H9 (cell line): Measurements from ENCODE around the gene MGST2. TPM values are rescaled to one million over a fixed set of nuclear protein-coding genes. Genes with fewer than 3 reads are reported as not detected.

Experiments used
- DNase-seq: peaks from one replicate; pipeline ENCODE4 v3.0.0-alpha.2; 2017
- H2AFZ ChIP-seq: one replicate; pipeline ENCODE4 v1.6.1; 2013; ENCODE audit warnings: mild to moderate bottlenecking, low read length, control low read depth, moderate library complexity
- H2AK5ac ChIP-seq: 2 replicates; pipeline ENCODE4 v1.6.1; 2013; ENCODE audit warnings: low read length, control low read depth, mixed read lengths; ENCODE audit not compliant: insufficient read length
- H2BK120ac ChIP-seq: one replicate; pipeline ENCODE4 v1.6.1; 2013; ENCODE audit warnings: low read depth, mild to moderate bottlenecking, low read length, control low read depth, inconsistent platforms; ENCODE audit not compliant: poor library complexity, severe bottlenecking
- H2BK12ac ChIP-seq: 2 replicates; pipeline ENCODE4 v1.6.1; 2013; ENCODE audit warnings: low read length, control low read depth, mixed read lengths, low read depth; ENCODE audit not compliant: insufficient read length
- H2BK15ac ChIP-seq: 2 replicates; pipeline ENCODE4 v1.6.1; 2013; ENCODE audit warnings: low read depth, low read length, control low read depth
- H2BK20ac ChIP-seq: one replicate; pipeline ENCODE4 v1.6.1; 2013; ENCODE audit warnings: low read depth, mild to moderate bottlenecking, low read length, control low read depth, inconsistent platforms; ENCODE audit not compliant: poor library complexity, severe bottlenecking
- H2BK5ac ChIP-seq: 2 replicates; pipeline ENCODE4 v1.6.1; 2013; ENCODE audit warnings: low read length, control low read depth, mixed read lengths; ENCODE audit not compliant: insufficient read length
- H3K14ac ChIP-seq: 2 replicates; pipeline ENCODE4 v1.6.1; 2013; ENCODE audit warnings: low read length, control low read depth; ENCODE audit not compliant: insufficient read depth
- H3K18ac ChIP-seq: 2 replicates; pipeline ENCODE4 v1.6.1; 2013; ENCODE audit warnings: low read depth, mild to moderate bottlenecking, mixed read lengths, low read length, control low read depth; ENCODE audit not compliant: insufficient read length
- H3K23ac ChIP-seq: 2 replicates; pipeline ENCODE4 v1.6.1; 2013; ENCODE audit warnings: low read length, control low read depth, mixed read lengths, low read depth; ENCODE audit not compliant: insufficient read length
- H3K23me2 ChIP-seq: 2 replicates; pipeline ENCODE4 v1.6.1; 2013; ENCODE audit warnings: low read depth, mild to moderate bottlenecking, mixed read lengths, low read length, control low read depth; ENCODE audit not compliant: insufficient read length, poor library complexity, severe bottlenecking
- H3K27ac ChIP-seq: 2 replicates; pipeline ENCODE4 v1.5.1; 2013; ENCODE audit warnings: low read length, control low read depth, mixed read lengths, low read depth; ENCODE audit not compliant: insufficient read length
- H3K27me3 ChIP-seq: 2 replicates; pipeline ENCODE4 v1.6.1; 2013; ENCODE audit warnings: low read length, control low read depth, inconsistent platforms; ENCODE audit not compliant: insufficient read depth
- H3K4ac ChIP-seq: 2 replicates; pipeline ENCODE4 v1.6.1; 2013; ENCODE audit warnings: low read depth, mild to moderate bottlenecking, control low read depth, inconsistent platforms, low read length, moderate library complexity
- H3K4me1 ChIP-seq: 2 replicates; pipeline ENCODE4 v1.6.1; 2013; ENCODE audit warnings: low read length, control low read depth, inconsistent platforms; ENCODE audit not compliant: insufficient read depth
- H3K4me2 ChIP-seq: 2 replicates; pipeline ENCODE4 v1.6.1; 2013; ENCODE audit warnings: low read length, control low read depth, mixed read lengths; ENCODE audit not compliant: insufficient read length, insufficient read depth
- H3K56ac ChIP-seq: 2 replicates; pipeline ENCODE4 v1.6.1; 2013; ENCODE audit warnings: low read depth, mild to moderate bottlenecking, mixed read lengths, low read length, control low read depth; ENCODE audit not compliant: insufficient read length
- H3K79me1 ChIP-seq: 2 replicates; pipeline ENCODE4 v1.6.1; 2013; ENCODE audit warnings: low read depth, mild to moderate bottlenecking, moderate library complexity, low read length, control low read depth, inconsistent platforms; ENCODE audit not compliant: insufficient read depth, poor library complexity, severe bottlenecking
- H3K79me2 ChIP-seq: 2 replicates; pipeline ENCODE4 v1.6.1; 2013; ENCODE audit warnings: low read length, control low read depth, inconsistent platforms; ENCODE audit not compliant: insufficient read depth
- H3K9ac ChIP-seq: 2 replicates; pipeline ENCODE4 v1.6.1; 2013; ENCODE audit warnings: low read length, control low read depth, mixed read lengths; ENCODE audit not compliant: insufficient read length; ENCODE audit errors: extremely low read depth
- H3K9me3 ChIP-seq: one replicate; pipeline ENCODE4 v1.6.1; 2013; ENCODE audit warnings: low read depth, low read length, inconsistent platforms; ENCODE audit not compliant: control insufficient read depth
- H3T11ph ChIP-seq: one replicate; pipeline ENCODE4 v1.6.1; 2013; ENCODE audit warnings: mild to moderate bottlenecking, low read length, control low read depth, inconsistent platforms
- H4K20me1 ChIP-seq: one replicate; pipeline ENCODE4 v1.6.1; 2013; ENCODE audit not compliant: control insufficient read depth, insufficient read length, insufficient read depth
- H4K5ac ChIP-seq: 2 replicates; pipeline ENCODE4 v1.6.1; 2013; ENCODE audit warnings: low read depth, mild to moderate bottlenecking, mixed read lengths, low read length, control low read depth; ENCODE audit not compliant: insufficient read length
- H4K8ac ChIP-seq: replicated peaks from 2 replicates; pipeline ENCODE4 v1.6.1; 2013; ENCODE audit warnings: low read length, control low read depth, mixed read lengths, low read depth; ENCODE audit not compliant: insufficient read length
- H4K91ac ChIP-seq: 2 replicates; pipeline ENCODE4 v1.6.1; 2013; ENCODE audit warnings: low read depth, mild to moderate bottlenecking, moderate library complexity, mixed read lengths, low read length, control low read depth; ENCODE audit not compliant: insufficient read length
- H3K27ac Mint-ChIP-seq, 3 experiments: 2 replicates in 2 of 3; 3 replicates in 1 of 3; pipeline ENCODE4 v1.8.0; 2020 to 2021; ENCODE audit warnings: mixed read lengths in 3 of 3, mild to moderate bottlenecking in 1 of 3, moderate library complexity in 1 of 3
- H3K27me3 Mint-ChIP-seq: 2 replicates; pipeline ENCODE4 v1.8.0; 2021; ENCODE audit warnings: low read depth, mild to moderate bottlenecking, moderate library complexity, mixed read lengths
- H3K36me3 Mint-ChIP-seq, 3 experiments: 2 replicates in 2 of 3; 3 replicates in 1 of 3; pipeline ENCODE4 v1.8.0; 2020 to 2021; ENCODE audit warnings: low read depth in 3 of 3, mixed read lengths in 3 of 3; ENCODE audit not compliant: insufficient read depth in 1 of 3
- H3K4me1 Mint-ChIP-seq, 2 experiments: 2 replicates each; pipeline ENCODE4 v1.8.0; 2020; ENCODE audit warnings: mixed read lengths in 2 of 2
- H3K4me3 Mint-ChIP-seq, 2 experiments: 2 replicates in 1 of 2; 3 replicates in 1 of 2; pipeline ENCODE4 v1.8.0; 2020 to 2021; ENCODE audit warnings: mild to moderate bottlenecking in 2 of 2, mixed read lengths in 2 of 2, moderate library complexity in 1 of 2
- H3K9me3 Mint-ChIP-seq, 2 experiments: 2 replicates in 1 of 2; 3 replicates in 1 of 2; pipeline ENCODE4 v1.8.0; 2020; ENCODE audit warnings: mild to moderate bottlenecking in 2 of 2, mixed read lengths in 2 of 2, moderate library complexity in 1 of 2
- CTCF ChIP-seq: fragments of 200-600 bp; sonication (generic); conservative IDR thresholded peaks from 3 replicates; pipeline ENCODE4 v1.8.0; 2021; ENCODE audit warnings: antibody characterized with exemption, mild to moderate bottlenecking
- WGBS: extraction: QIAGEN DNeasy Blood & Tissue Kit; methylation state at CpG from one replicate; pipeline ENCODE4 v1.1.7; 2013; ENCODE audit warnings: missing lambda C conversion rate, low lambda C conversion rate, mixed read lengths; ENCODE audit not compliant: insufficient read length; ENCODE audit errors: extremely low coverage; 5-methylcytosine and 5-hydroxymethylcytosine counted together
- total RNA-seq: library from RNA; stranded (reverse); gene quantifications from 2 replicates; pipeline ENCODE4 v1.2.1, GENCODE V29; 2021

The MGST2 gene
- total RNA-seq, 1 experiment from 2014 or later, result 6.4 TPM

GRCh38 chr4:139666735-139667281 lies 1.2 kb downstream of the MGST2 start:
- Mint-ChIP-seq H3K9me3 (peaks cover 5% of the 10 kb centered on the region in 2 experiments; a peak in 3 of 5 replicates), H3K27ac (no peak overlapping the region), H3K4me1 (peaks cover 46 to 58% of the 10 kb centered on the region in 2 experiments), H3K4me3 (peak overlapping the region; percentile 69 to 81; a peak in 3 of 5 replicates), H3K36me3 (peaks cover 0 to 6% (median 4%) of the 10 kb centered on the region in 3 experiments; a peak in 4 of 7 replicates), H3K27me3 (peaks cover 3% of the 10 kb centered on the region)
- H3T11ph ChIP-seq, result no peak overlapping the region
- H4K8ac ChIP-seq, result no peak overlapping the region
- DNase-seq, result no peak
- no peak overlapping the region for H4K91ac ChIP-seq
- no peaks in the 10 kb centered on the region for H3K27me3 ChIP-seq
- no peaks in the 10 kb centered on the region for H3K9me3 ChIP-seq
- H3K4ac ChIP-seq, result no peak overlapping the region
- H4K5ac ChIP-seq, result no peak overlapping the region
- no peak overlapping the region for H3K23ac ChIP-seq
- H2AK5ac ChIP-seq, result no peak overlapping the region
- peaks cover 8% of the 10 kb centered on the region for H3K23me2 ChIP-seq
- no peaks in the 10 kb centered on the region for H4K20me1 ChIP-seq
- no peak overlapping the region for H2BK120ac ChIP-seq
- H2BK20ac ChIP-seq, result no peak overlapping the region
- H3K56ac ChIP-seq, result no peak overlapping the region
- no peak overlapping the region for H3K14ac ChIP-seq
- H2BK12ac ChIP-seq, result no peak overlapping the region
- H2AFZ ChIP-seq, result no peak overlapping the region
- no peak for TF ChIP-seq CTCF
- peak overlapping the region; percentile 64 for H3K4me2 ChIP-seq
- peaks cover 3% of the 10 kb centered on the region; the same call in 1 of the 2 replicates for H3K4me1 ChIP-seq
- H2BK15ac ChIP-seq, result no peak overlapping the region
- H3K18ac ChIP-seq, result no peak overlapping the region
- WGBS, result no CpG with 5 or more reads among the region's 11 CpGs
- H2BK5ac ChIP-seq, result no peak overlapping the region
- H3K79me2 ChIP-seq, result no peaks in the 10 kb centered on the region
- no peaks in the 10 kb centered on the region for H3K79me1 ChIP-seq
- H3K27ac ChIP-seq, result no peak overlapping the region
- no peak overlapping the region for H3K9ac ChIP-seq
